A549 (cell line): ENCODE results near the gene TMEM9.

Experiments used
- BHLHE40 ChIP-seq: IDR thresholded peaks from 2 replicates; pipeline ENCODE4 v1.6.1; 2012; ENCODE audit warnings: low read depth, low read length, inconsistent platforms
- CHD4 ChIP-seq: fragments of 200-600 bp; sonication (generic); IDR thresholded peaks from 2 replicates; pipeline ENCODE4 v1.6.1; 2016; ENCODE audit warnings: antibody characterized with exemption, mild to moderate bottlenecking, borderline replicate concordance
- FOSB ChIP-seq: fragments of 250-450 bp; sonication (Bioruptor Pico); IDR thresholded peaks from 2 replicates; pipeline ENCODE4 v1.5.0; 2020; ENCODE audit warnings: mild to moderate bottlenecking, moderate library complexity
- MAFK ChIP-seq: fragments of 450-650 bp; IDR thresholded peaks from 2 replicates; pipeline ENCODE4 v1.6.1; 2014; ENCODE audit not compliant: partially characterized antibody
- MAZ ChIP-seq: fragments of 150-350 bp; IDR thresholded peaks from 2 replicates; pipeline ENCODE4 v1.6.1; 2014; ENCODE audit warnings: antibody characterized with exemption, low read depth, low read length, borderline replicate concordance
- NFE2L2 ChIP-seq: fragments of 150-350 bp; conservative IDR thresholded peaks from 2 replicates; pipeline ENCODE4 v1.6.1; 2014; ENCODE audit warnings: low read length
- NPAS2 ChIP-seq: fragments of 250-450 bp; sonication (Bioruptor Pico); IDR thresholded peaks from 2 replicates; pipeline ENCODE4 v1.8.0; 2022; ENCODE audit warnings: mild to moderate bottlenecking, moderate library complexity, borderline replicate concordance
- POLR2A ChIP-seq: IDR thresholded peaks from 2 replicates; pipeline ENCODE4 v1.6.1; 2012; ENCODE audit warnings: mild to moderate bottlenecking, low read length
- TF ChIP-seq, protein P1 (sequence below): fragments of >200 bp; sonication (Bioruptor Twin); formaldehyde crosslinking; IDR thresholded peaks from 3 replicates; pipeline ENCODE4 v1.5.1; 2016
- TF ChIP-seq, protein P2 (sequence below): IDR thresholded peaks from 2 replicates; pipeline ENCODE4 v1.6.1; 2012; ENCODE audit warnings: low read depth, borderline replicate concordance
- TF ChIP-seq, protein P3 (sequence below): IDR thresholded peaks from 2 replicates; pipeline ENCODE4 v1.6.1; 2012

DNA sequence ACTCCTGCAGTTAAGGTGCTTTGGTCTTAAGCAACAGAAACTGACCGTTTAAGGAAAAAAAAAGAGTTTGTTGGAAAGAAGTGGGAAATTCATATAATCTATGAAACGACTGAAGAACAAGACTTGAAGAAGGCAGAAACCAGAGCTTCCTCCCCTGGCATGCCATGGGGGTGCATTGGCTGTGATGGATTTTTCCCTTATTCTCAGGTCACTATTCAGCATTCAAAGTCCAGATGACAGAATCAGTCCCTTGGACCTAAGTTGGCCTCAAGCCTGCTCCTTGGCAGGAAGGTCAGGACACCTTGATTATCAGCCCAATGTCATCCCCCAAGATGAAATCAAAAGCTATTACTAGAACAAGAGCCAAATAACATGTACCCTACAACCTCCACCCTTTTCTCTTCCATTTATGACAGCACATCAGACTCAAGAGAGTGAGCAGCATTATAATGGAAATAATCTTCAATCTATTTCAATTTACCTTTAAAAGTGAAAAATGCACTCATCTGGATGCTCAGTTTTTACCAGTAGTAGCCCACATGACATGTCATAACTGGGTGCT lies 15.8 kb upstream of the TMEM9 start:
- TF ChIP-seq, protein P1, sequence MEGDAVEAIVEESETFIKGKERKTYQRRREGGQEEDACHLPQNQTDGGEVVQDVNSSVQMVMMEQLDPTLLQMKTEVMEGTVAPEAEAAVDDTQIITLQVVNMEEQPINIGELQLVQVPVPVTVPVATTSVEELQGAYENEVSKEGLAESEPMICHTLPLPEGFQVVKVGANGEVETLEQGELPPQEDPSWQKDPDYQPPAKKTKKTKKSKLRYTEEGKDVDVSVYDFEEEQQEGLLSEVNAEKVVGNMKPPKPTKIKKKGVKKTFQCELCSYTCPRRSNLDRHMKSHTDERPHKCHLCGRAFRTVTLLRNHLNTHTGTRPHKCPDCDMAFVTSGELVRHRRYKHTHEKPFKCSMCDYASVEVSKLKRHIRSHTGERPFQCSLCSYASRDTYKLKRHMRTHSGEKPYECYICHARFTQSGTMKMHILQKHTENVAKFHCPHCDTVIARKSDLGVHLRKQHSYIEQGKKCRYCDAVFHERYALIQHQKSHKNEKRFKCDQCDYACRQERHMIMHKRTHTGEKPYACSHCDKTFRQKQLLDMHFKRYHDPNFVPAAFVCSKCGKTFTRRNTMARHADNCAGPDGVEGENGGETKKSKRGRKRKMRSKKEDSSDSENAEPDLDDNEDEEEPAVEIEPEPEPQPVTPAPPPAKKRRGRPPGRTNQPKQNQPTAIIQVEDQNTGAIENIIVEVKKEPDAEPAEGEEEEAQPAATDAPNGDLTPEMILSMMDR: no peak
- TF ChIP-seq POLR2A: no peak
- TF ChIP-seq, protein P2, sequence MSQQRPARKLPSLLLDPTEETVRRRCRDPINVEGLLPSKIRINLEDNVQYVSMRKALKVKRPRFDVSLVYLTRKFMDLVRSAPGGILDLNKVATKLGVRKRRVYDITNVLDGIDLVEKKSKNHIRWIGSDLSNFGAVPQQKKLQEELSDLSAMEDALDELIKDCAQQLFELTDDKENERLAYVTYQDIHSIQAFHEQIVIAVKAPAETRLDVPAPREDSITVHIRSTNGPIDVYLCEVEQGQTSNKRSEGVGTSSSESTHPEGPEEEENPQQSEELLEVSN: no peak
- TF ChIP-seq NFE2L2: no peak
- TF ChIP-seq MAFK: no peak
- TF ChIP-seq FOSB (CRISPR knock-in tag): no peak
- TF ChIP-seq CHD4: no peak
- TF ChIP-seq MAZ: no peak
- TF ChIP-seq BHLHE40: no peak
- TF ChIP-seq, protein P3, sequence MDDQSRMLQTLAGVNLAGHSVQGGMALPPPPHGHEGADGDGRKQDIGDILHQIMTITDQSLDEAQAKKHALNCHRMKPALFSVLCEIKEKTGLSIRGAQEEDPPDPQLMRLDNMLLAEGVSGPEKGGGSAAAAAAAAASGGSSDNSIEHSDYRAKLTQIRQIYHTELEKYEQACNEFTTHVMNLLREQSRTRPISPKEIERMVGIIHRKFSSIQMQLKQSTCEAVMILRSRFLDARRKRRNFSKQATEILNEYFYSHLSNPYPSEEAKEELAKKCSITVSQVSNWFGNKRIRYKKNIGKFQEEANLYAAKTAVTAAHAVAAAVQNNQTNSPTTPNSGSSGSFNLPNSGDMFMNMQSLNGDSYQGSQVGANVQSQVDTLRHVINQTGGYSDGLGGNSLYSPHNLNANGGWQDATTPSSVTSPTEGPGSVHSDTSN: no peak
- TF ChIP-seq NPAS2 (CRISPR knock-in tag): no peak
